GM12878 (cell line): ENCODE measurements around the gene APBB3. TPM values are rescaled to one million over a fixed set of nuclear protein-coding genes. Genes with fewer than 3 reads are reported as not detected.

ENCODE experiments used
- ATAC-seq: fragments of 200-7000 bp; cut with Tn5 transposase; 3 replicates; pipeline ENCODE4 v1.9.1; 2020; ENCODE audit warnings: mild to moderate bottlenecking, moderate library complexity
- BruUV-seq: library from RNA; stranded (reverse); fragments of 400-500 nt; replicated peaks from 2 replicates; lab custom pipeline; 2021; lab: Mats Ljungman, UMichigan
- CTCF ChIA-PET: fragments of 300-600 bp; sonication (Branson Sonifier 250); formaldehyde crosslinking; extraction: SDS; loops from one replicate; lab custom pipeline; 2021; ENCODE audit warnings: inconsistent platforms; lab: Yijun Ruan, JAX
- POLR2A ChIA-PET: fragments of 350-600 bp; formaldehyde crosslinking; extraction: SDS; loops from one replicate; lab custom pipeline; 2021; ENCODE audit warnings: inconsistent platforms; lab: Charles Lee
- RAD21 ChIA-PET: fragments of 300-600 bp; sonication (Branson Sonifier 250); formaldehyde crosslinking; loops from one replicate; lab custom pipeline; 2023; ENCODE audit warnings: antibody characterized with exemption; ENCODE audit not compliant: unreplicated experiment; lab: Charles Lee
- SMC1A ChIA-PET: fragments of 300-600 bp; sonication (Branson Sonifier 250); formaldehyde crosslinking; loops from one replicate; lab custom pipeline; 2023; ENCODE audit not compliant: unreplicated experiment, uncharacterized antibody; lab: Charles Lee
- DNase-seq: peaks from one replicate; pipeline ENCODE4 v3.0.0-alpha.2; 2011; ENCODE audit warnings: low read depth, low spot score
- FAIRE-seq: peaks from 3 replicates; lab custom pipeline; 2011; peaks lifted over from hg19 to GRCh38; lab: Jason Lieb, UNC
- H2AFZ ChIP-seq: 2 replicates; pipeline ENCODE4 v1.6.0; 2011; ENCODE audit warnings: low read depth, low read length, control low read depth; ENCODE audit not compliant: control insufficient read depth
- H3K27ac ChIP-seq: 2 replicates; pipeline ENCODE4 v1.5.1; 2011; ENCODE audit warnings: control low read depth; ENCODE audit not compliant: control insufficient read depth, insufficient read depth
- H3K27me3 ChIP-seq, 2 experiments: replicated peaks in 1 of 2; 2 replicates each; pipeline versions ENCODE4 v1.6.0 to v1.6.1; 2011; ENCODE audit warnings: low read length in 1 of 2; ENCODE audit not compliant: control insufficient read depth in 2 of 2, insufficient read depth in 2 of 2
- H3K36me3 ChIP-seq, 2 experiments: 2 replicates each; pipeline ENCODE4 v1.5.1; 2011; ENCODE audit warnings: low read length in 1 of 2; ENCODE audit not compliant: control insufficient read depth in 2 of 2, insufficient read depth in 2 of 2
- H3K4me1 ChIP-seq: 2 replicates; pipeline ENCODE4 v1.6.1; 2011; ENCODE audit warnings: mild to moderate bottlenecking, low read length, moderate library complexity, mixed read lengths; ENCODE audit not compliant: control insufficient read depth, insufficient read depth
- H3K4me2 ChIP-seq: 2 replicates; pipeline ENCODE4 v1.6.0; 2011; ENCODE audit warnings: control low read depth; ENCODE audit not compliant: control insufficient read depth, insufficient read depth
- H3K4me3 ChIP-seq: fragments of 200-600 bp; sonication (generic); 2 replicates; pipeline ENCODE4 v1.5.1; 2016
- H3K79me2 ChIP-seq: 2 replicates; pipeline ENCODE4 v1.6.0; 2011; ENCODE audit warnings: low read length; ENCODE audit not compliant: control insufficient read depth, insufficient read depth
- H3K9ac ChIP-seq: 2 replicates; pipeline ENCODE4 v1.8.0; 2011; ENCODE audit warnings: low read length, control low read depth, mixed read lengths; ENCODE audit not compliant: control insufficient read depth, insufficient read depth
- H3K9me3 ChIP-seq: replicated peaks from 3 replicates; pipeline ENCODE4 v1.5.1; 2011; ENCODE audit warnings: mild to moderate bottlenecking, low read length; ENCODE audit not compliant: control insufficient read depth, insufficient read depth
- H4K20me1 ChIP-seq: 2 replicates; pipeline ENCODE4 v1.6.0; 2011; ENCODE audit not compliant: control insufficient read depth, insufficient read depth
- EP300 ChIP-seq, 2 experiments: fragments of 150-350 bp in 1 of 2; IDR thresholded peaks; 2 replicates each; pipeline ENCODE4 v1.6.1; 2011 to 2012; ENCODE audit warnings: low read depth in 2 of 2, low read length in 2 of 2, borderline replicate concordance in 1 of 2, improper control_type of control experiment in 1 of 2, inconsistent platforms in 1 of 2; ENCODE audit not compliant: control insufficient read depth in 1 of 2
- FOXM1 ChIP-seq: IDR thresholded peaks from 2 replicates; pipeline ENCODE4 v1.6.1; 2012; ENCODE audit warnings: low read depth, mild to moderate bottlenecking, inconsistent platforms, low read length, moderate library complexity
- POLR2A ChIP-seq: IDR thresholded peaks from 2 replicates; pipeline ENCODE4 v1.6.1; 2011; ENCODE audit warnings: low read depth, mild to moderate bottlenecking, low read length
- RAD21 ChIP-seq: IDR thresholded peaks from 2 replicates; pipeline ENCODE4 v1.6.1; 2011; ENCODE audit warnings: mild to moderate bottlenecking, low read depth, low read length, moderate library complexity; ENCODE audit not compliant: insufficient read depth
- RFX5 ChIP-seq: IDR thresholded peaks from 2 replicates; pipeline ENCODE4 v1.6.1; 2011; ENCODE audit warnings: low read depth, low read length, improper control_type of control experiment
- SP1 ChIP-seq: IDR thresholded peaks from one replicate; pipeline ENCODE4 v1.6.1; 2011; ENCODE audit warnings: low read depth, low read length
- WGBS: methylation state at CpG from one replicate; pipeline ENCODE4 v1.1.6; 2016; ENCODE audit warnings: low lambda C conversion rate; ENCODE audit not compliant: insufficient replicate concordance, insufficient coverage; ENCODE audit errors: missing lambda C conversion rate; 5-methylcytosine and 5-hydroxymethylcytosine counted together
- in situ Hi-C: fragments of 300-500 bp; cut with MboI; formaldehyde crosslinking; loops from 9 replicates; pipeline ENCODE4 v1.14.3; 2018; ENCODE audit warnings: mixed read lengths
- intact Hi-C: fragments of 100-400 bp; cut with micrococcal nuclease; formaldehyde crosslinking; loops from one replicate; pipeline ENCODE4 v1.14.2; 2022; ENCODE audit not compliant: unreplicated experiment
- polyA plus RNA-seq, 11 experiments: library from polyadenylated mRNA; depleted of rRNA in 4 of 11; unstranded in 6 of 11; stranded (reverse) in 5 of 11; fragments of >200 nt; fragmentation: Nextera tagmentation in 4 of 11; fragmentation: Illumina TruSeq in 1 of 11; extraction: Ambion mirVana in 4 of 11; extraction: Trizol in 1 of 11; gene quantifications; 1 replicate in 1 of 11; 2 replicates in 10 of 11; pipeline versions ENCODE4 v1.2.1 to v1.2.3, GENCODE V29; 2011 to 2016; ENCODE audit warnings: inconsistent platforms in 2 of 11, missing spikeins in 2 of 11, low read depth in 1 of 11
- total RNA-seq, 4 experiments: library from RNA; depleted of rRNA in 3 of 4; stranded (reverse); fragments of >200 nt in 3 of 4; fragmentation: Illumina TruSeq in 1 of 4; extraction: Trizol in 1 of 4; gene quantifications; 2 replicates each; pipeline versions ENCODE4 v1.2.1 to v1.2.3, GENCODE V29; 2013 to 2021

The APBB3 gene
- total and polyA plus RNA-seq, 10 of the 15 experiments (the other 5 are each of a cell fraction or from before 2014, with no cell fraction given) = 0.35 to 33.3 (median 14.3) TPM

GRCh38 chr5:140550147-140551079, 14.0 kb downstream of the APBB3 start:
- CTCF ChIA-PET = no interaction called here
- DNase-seq (no peak), ATAC-seq (no peak), FAIRE-seq (no peak)
- Histone ChIP-seq H3K79me2 (peaks cover 28% of the 10 kb centered on the region), H3K9ac (no peak overlapping the region), H3K27me3 (no peaks in the 10 kb centered on the region), H3K9me3 (no peaks in the 10 kb centered on the region), H3K4me1 (peaks cover 30% of the 10 kb centered on the region), H3K4me2 (0 out of 2 replicates have a peak overlapping the region, but pooled peaks have one; percentile 11), H3K36me3 (peaks cover 18 to 32% of the 10 kb centered on the region in 2 experiments), H4K20me1 (no peaks in the 10 kb centered on the region), H3K4me3 (no peak overlapping the region), H3K27ac (no peak overlapping the region), H2AFZ (no peak overlapping the region)
- RAD21 ChIA-PET = no interaction called here
- in situ Hi-C loops = no loop called here
- WGBS = 86% methylated on average over 11 of the region's 11 CpGs
- SMC1A ChIA-PET = no interaction called here
- TF ChIP-seq RAD21 (no peak), POLR2A (peak; percentile 14; the same call in 1 of the 2 replicates), SP1 (no peak), RFX5 (no peak), EP300 (IDR thresholded peaks at IDR 0.05; ENCODE audit: borderline replicate concordance in 1 of 2, control insufficient read depth in 1 of 2, low read depth in 2 of 2, low read length in 2 of 2) (no peak), FOXM1 (no peak)
- intact Hi-C loops = loop anchor here (5.0 kb wide), 1 partner anchor 148 kb away; the partner anchor contains the start of gene ANKHD1
- POLR2A ChIA-PET = no interaction called here
- no TSS peak for BruUV-seq
